Kidney (tissue), 14 donors: ENCODE results near the gene CDKN2D. TPM values are rescaled to one million over a fixed set of nuclear protein-coding genes. Genes with fewer than 3 reads are reported as not detected.

Experiments
- DNase-seq, 5 donors: peaks; one replicate each; pipeline ENCODE4 v3.0.0-alpha.2; 2013 to 2020
- FAIRE-seq: peaks from 2 replicates; lab custom pipeline; 2012; peaks lifted over from hg19 to GRCh38; lab: Jason Lieb, UNC
- H3K27ac ChIP-seq, 2 donors: one replicate each; pipeline ENCODE4 v1.7.0; 2013; ENCODE audit warnings: low read depth in 2 of 2, low read length in 2 of 2, inconsistent platforms in 1 of 2
- H3K27me3 ChIP-seq: one replicate; pipeline ENCODE4 v1.7.1; 2013; ENCODE audit warnings: low read length, inconsistent platforms; ENCODE audit not compliant: control insufficient read depth, insufficient read depth
- H3K36me3 ChIP-seq, 3 donors: one replicate each; pipeline versions ENCODE4 v1.7.0 to v1.7.1; 2013; ENCODE audit warnings: low read length in 3 of 3, control low read depth in 1 of 3, inconsistent platforms in 1 of 3; ENCODE audit not compliant: insufficient read depth in 3 of 3, control insufficient read depth in 2 of 3
- H3K4me1 ChIP-seq, 3 donors: one replicate each; pipeline versions ENCODE4 v1.7.0 to v1.7.1; 2013; ENCODE audit warnings: low read length in 3 of 3, inconsistent platforms in 1 of 3, low read depth in 1 of 3; ENCODE audit not compliant: control insufficient read depth in 2 of 3, insufficient read depth in 2 of 3
- H3K4me3 ChIP-seq, 3 donors: one replicate each; pipeline versions ENCODE4 v1.7.0 to v1.8.1; 2013; ENCODE audit warnings: low read length in 3 of 3, control low read depth in 1 of 3, inconsistent platforms in 1 of 3
- H3K9ac ChIP-seq, 3 donors: one replicate each; pipeline versions ENCODE4 v1.7.0 to v1.7.1; 2013; ENCODE audit warnings: low read length in 3 of 3, control low read depth in 1 of 3, inconsistent platforms in 1 of 3
- H3K9me3 ChIP-seq, 3 donors: one replicate each; pipeline versions ENCODE4 v1.7.0 to v1.7.1; 2013; ENCODE audit warnings: low read length in 3 of 3, control low read depth in 1 of 3, inconsistent platforms in 1 of 3; ENCODE audit not compliant: control insufficient read depth in 2 of 3, insufficient read depth in 1 of 3
- intact Hi-C: fragments of 100-400 bp; cut with DNase I; formaldehyde crosslinking; loops from one replicate; pipeline ENCODE4 v1.11.1; 2022
- polyA plus RNA-seq: library from polyadenylated mRNA; stranded (reverse); fragments of 350-450 nt; fragmentation: Illumina TruSeq; extraction: RNeasy Lipid Tissue Mini Kit (QIAGEN cat#74804); gene quantifications from one replicate; pipeline ENCODE4 v1.2.3, GENCODE V29; 2014; ENCODE audit warnings: low read depth, low replicate concordance; ENCODE audit not compliant: insufficient read depth
- total RNA-seq: library from RNA; stranded (reverse); fragmentation: NEBNext Ultra II Directional; extraction: Animal tissue kit (Norgen Biotek cat#: 25700); gene quantifications from one replicate; pipeline ENCODE4 v1.2.1, GENCODE V29; 2021
- TF ChIP-seq, protein P1 (sequence below): IDR thresholded peaks from 3 replicates; pipeline ENCODE4 v1.5.1; 2012; ENCODE audit warnings: mild to moderate bottlenecking, moderate library complexity, borderline replicate concordance; ENCODE audit not compliant: insufficient read depth; ENCODE audit errors: extremely low read depth
- donor health status: control.
- donor health status: control.
- donor health status: control.
- donor health status: control.
- donor health status: control.
- donor health status: DM: yes; HTN: yes; CAD: no.
- donor health status: Normal renal cell carcinoma (clear cell type).

Gene CDKN2D
- total and polyA plus RNA-seq, 2 donors from 2014 or later, result 8.8 to 14.7 TPM

DNA sequence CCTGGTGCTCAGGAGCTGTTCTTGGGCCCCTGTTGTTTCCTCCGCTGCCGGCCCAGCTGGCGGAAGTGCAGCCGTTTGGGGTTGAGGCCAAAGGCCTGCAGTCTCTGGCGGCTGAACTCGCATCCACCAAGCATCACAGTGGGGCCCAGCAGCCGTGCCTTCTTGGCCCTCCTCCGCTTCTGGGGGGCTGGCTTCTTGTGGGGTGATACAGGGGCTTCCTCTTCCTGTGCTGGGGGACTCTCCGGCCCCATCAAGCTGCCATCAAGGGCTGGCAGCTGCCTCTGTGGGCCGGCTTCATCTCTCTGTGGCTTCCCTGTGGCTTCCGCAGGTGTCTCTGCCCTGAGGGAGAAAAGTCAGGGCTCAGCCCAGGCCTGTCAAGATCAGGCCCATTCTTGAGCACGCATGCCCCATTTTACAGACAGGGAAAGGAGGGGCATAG, 14.8 kb downstream of the CDKN2D start:
- TF ChIP-seq, protein P1, sequence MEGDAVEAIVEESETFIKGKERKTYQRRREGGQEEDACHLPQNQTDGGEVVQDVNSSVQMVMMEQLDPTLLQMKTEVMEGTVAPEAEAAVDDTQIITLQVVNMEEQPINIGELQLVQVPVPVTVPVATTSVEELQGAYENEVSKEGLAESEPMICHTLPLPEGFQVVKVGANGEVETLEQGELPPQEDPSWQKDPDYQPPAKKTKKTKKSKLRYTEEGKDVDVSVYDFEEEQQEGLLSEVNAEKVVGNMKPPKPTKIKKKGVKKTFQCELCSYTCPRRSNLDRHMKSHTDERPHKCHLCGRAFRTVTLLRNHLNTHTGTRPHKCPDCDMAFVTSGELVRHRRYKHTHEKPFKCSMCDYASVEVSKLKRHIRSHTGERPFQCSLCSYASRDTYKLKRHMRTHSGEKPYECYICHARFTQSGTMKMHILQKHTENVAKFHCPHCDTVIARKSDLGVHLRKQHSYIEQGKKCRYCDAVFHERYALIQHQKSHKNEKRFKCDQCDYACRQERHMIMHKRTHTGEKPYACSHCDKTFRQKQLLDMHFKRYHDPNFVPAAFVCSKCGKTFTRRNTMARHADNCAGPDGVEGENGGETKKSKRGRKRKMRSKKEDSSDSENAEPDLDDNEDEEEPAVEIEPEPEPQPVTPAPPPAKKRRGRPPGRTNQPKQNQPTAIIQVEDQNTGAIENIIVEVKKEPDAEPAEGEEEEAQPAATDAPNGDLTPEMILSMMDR, result no peak
- H3K9ac ChIP-seq, result no peak overlapping the region
- no peak overlapping the region for H3K27ac ChIP-seq
- H3K4me3 ChIP-seq, result no peak overlapping the region
- H3K9me3 ChIP-seq, result no peaks in the 10 kb centered on the region
- intact Hi-C loops, result no loop called here
- no peaks in the 10 kb centered on the region for H3K4me1 ChIP-seq
- DNase-seq (no peak), FAIRE-seq (no peak)
- no peaks in the 10 kb centered on the region for H3K27me3 ChIP-seq
- peaks cover 0 to 49% (median 19%) of the 10 kb centered on the region in 3 donors for H3K36me3 ChIP-seq

DNA sequence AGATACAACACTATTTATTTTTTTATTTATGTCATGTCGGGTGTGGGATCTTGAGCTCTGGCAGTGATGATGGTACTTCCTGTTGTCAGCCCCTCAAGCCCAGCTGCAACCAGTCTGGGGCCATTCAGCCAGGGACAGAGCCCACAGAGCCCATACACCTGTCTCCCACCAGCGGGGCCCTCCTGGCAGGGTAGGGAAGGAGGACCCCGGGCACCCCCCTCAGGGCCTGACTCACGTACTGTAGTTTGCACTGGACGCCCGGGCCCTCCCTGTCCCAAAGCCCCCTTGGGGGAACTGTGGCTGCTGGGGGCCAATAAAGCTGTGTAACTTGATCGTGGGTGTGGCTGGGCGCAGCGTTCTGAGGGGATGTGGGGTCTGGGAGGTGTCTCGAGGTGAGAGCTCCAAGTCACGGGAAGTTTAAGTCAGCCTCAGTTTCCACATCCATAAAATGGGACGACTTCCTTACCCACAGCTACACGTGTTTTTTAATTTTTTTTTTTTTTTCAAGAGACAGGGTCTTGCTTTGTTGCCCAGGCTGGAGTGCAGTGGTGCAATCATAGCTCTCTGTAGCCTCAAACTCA, 15.6 kb downstream of the CDKN2D start:
- Histone ChIP-seq H3K27me3 (no peaks in the 10 kb centered on the region), H3K4me3 (no peak overlapping the region), H3K9ac (no peak overlapping the region), H3K36me3 (peaks cover 0 to 56% (median 25%) of the 10 kb centered on the region in 3 donors), H3K9me3 (no peaks in the 10 kb centered on the region), H3K4me1 (no peaks in the 10 kb centered on the region), H3K27ac (no peak overlapping the region)
- DNase-seq, result no peak
- intact Hi-C loops, result no loop called here
- TF ChIP-seq, protein P1, result no peak
- FAIRE-seq, result no peak

DNA sequence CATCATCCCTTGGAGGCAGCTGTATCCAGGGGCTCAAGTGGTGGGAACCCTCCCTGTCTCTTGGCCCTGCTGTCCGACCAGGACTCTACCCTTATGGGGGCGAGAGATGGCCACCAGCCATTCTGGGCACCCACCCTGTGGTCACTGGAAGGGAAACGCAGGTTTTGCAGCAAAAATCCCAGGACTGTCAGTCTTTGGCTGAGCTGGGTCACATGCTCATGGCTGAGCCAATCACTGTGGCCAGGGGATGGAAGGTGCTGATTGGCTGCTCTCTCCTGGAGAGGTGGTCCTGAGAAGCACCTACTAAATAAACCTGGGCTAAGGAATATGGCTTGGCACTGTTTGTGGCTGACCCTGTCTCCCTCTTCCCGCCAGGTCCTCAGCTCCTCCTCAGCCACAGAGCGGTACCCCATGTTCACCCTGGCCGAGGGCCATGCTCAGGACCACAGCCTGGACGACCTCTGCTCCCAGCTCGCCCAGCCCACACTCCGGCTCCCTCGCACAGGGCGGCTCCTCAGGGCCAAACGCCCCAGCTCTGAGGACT, 16.2 kb downstream of the CDKN2D start:
- intact Hi-C loops, result no loop called here
- H3K27me3 ChIP-seq, result no peaks in the 10 kb centered on the region
- no peak overlapping the region for H3K27ac ChIP-seq
- FAIRE-seq (no peak), DNase-seq (no peak)
- H3K9me3 ChIP-seq, result no peaks in the 10 kb centered on the region
- H3K36me3 ChIP-seq, result peaks cover 0 to 54% (median 25%) of the 10 kb centered on the region in 3 donors
- no peak overlapping the region for H3K4me3 ChIP-seq
- H3K4me1 ChIP-seq, result no peaks in the 10 kb centered on the region
- H3K9ac ChIP-seq, result no peak overlapping the region
- TF ChIP-seq, protein P1, result no peak
